HG03025 (cell line): ENCODE results near the gene CABP2.
"Not testable (repeated sequence)": the region's sequence is repeated elsewhere in the genome, so short reads cannot be mapped to it uniquely, and the experiment has no call there.

Experiments
- ATAC-seq: cut with Tn5 transposase; IDR thresholded peaks from one replicate; pipeline ENCODE4 v1.9.1; 2021; ENCODE audit warnings: mild to moderate bottlenecking, moderate library complexity; ENCODE audit not compliant: unreplicated experiment, low FRiP score

Gene CABP2

GRCh38 chr11:67539550-67539949, 16.3 kb upstream of the CABP2 start:
- no peak for ATAC-seq

- no peak for ATAC-seq
Measured at GRCh38 chr11:67538823-67539505, 15.7 kb upstream of the CABP2 start.

- ATAC-seq: no peak
Measured at GRCh38 chr11:67538306-67538705, 15.1 kb upstream of the CABP2 start.

- ATAC-seq: no peak
Measured at GRCh38 chr11:67535561-67535960, 12.3 kb upstream of the CABP2 start.

GRCh38 chr11:67534070-67534679, 10.9 kb upstream of the CABP2 start:
- no peak for ATAC-seq

GRCh38 chr11:67532889-67533288, 9.6 kb upstream of the CABP2 start:
- no peak for ATAC-seq

GRCh38 chr11:67530282-67530592, 7.0 kb upstream of the CABP2 start:
- ATAC-seq: no peak

- no peak for ATAC-seq
Measured at GRCh38 chr11:67528376-67528775, 5.1 kb upstream of the CABP2 start.

- ATAC-seq: no peak
Measured at GRCh38 chr11:67525275-67525976, 2.2 kb upstream of the CABP2 start.

GRCh38 chr11:67524480-67524808, 1.2 kb upstream of the CABP2 start:
- ATAC-seq: no peak

- ATAC-seq: no peak
Measured at GRCh38 chr11:67523556-67524479, 572 bp upstream of the CABP2 start.

- ATAC-seq: no peak
Measured at GRCh38 chr11:67522338-67522737, 908 bp downstream of the CABP2 start.

GRCh38 chr11:67521924-67522323, 1.3 kb downstream of the CABP2 start:
- no peak for ATAC-seq

- ATAC-seq: no peak
Measured at GRCh38 chr11:67520856-67521824, 2.1 kb downstream of the CABP2 start.

GRCh38 chr11:67519726-67520125, 3.5 kb downstream of the CABP2 start:
- ATAC-seq: no peak

GRCh38 chr11:67517784-67518552, 5.3 kb downstream of the CABP2 start:
- no peak for ATAC-seq

GRCh38 chr11:67516806-67517205, 6.4 kb downstream of the CABP2 start:
- no peak for ATAC-seq

GRCh38 chr11:67514116-67514515, 9.1 kb downstream of the CABP2 start:
- ATAC-seq: no peak

- ATAC-seq: not testable (repeated sequence)
Measured at GRCh38 chr11:67511558-67511957, 11.7 kb downstream of the CABP2 start.
